ENCODE results near the gene APBB2.

The APBB2 gene

GRCh38 chr4:41098093-41099048 lies 116.0 kb downstream of the APBB2 start:
- DNase-seq (ENCODE audit: low read depth in 2 of 2): no peak

DNA sequence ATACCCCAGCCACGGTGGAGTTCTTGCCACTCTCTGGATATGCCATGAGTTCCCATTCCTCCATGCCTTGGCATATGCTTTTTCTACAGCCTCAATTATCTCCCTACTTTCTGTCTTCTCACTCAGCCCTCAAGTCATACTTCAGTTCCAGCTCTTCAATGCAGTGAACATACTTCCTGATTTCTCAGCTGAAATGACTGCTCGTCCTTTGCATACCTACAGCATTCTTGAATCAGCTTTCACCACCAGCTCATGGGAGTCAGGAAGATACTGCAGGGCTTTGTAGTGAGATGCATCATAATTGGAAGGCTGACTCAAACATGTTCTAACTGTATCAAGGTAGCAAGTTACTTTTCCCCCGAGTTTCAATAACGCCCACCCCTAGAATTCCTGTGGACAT lies 118.4 kb downstream of the APBB2 start:
- no peak for DNase-seq (ENCODE audit: low read depth in 2 of 2)

- no peak for DNase-seq (ENCODE audit: low read depth in 2 of 2)
Observed at GRCh38 chr4:41095192-41095872, 119.0 kb downstream of the APBB2 start.

DNA sequence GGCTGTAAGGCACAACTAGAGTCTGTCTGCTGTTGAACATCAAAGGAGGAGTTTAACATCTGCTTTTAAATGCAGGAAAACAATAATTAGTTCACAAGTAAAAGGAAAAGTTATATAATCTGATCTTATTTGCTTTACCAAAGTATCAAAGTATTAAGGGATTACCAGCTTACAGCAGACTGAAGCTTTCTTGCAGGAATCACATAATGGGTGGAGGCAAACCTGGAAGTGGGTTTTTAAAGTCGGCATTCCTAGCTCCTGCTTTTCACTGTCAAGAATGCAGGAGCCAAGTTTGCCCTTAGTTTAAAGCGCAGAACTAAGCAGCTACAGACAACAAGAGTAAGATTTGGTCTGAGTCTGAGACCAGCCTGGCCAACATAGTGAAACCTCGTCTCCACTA lies 122.2 kb downstream of the APBB2 start:
- no peak for DNase-seq (ENCODE audit: low read depth in 2 of 2)

DNA sequence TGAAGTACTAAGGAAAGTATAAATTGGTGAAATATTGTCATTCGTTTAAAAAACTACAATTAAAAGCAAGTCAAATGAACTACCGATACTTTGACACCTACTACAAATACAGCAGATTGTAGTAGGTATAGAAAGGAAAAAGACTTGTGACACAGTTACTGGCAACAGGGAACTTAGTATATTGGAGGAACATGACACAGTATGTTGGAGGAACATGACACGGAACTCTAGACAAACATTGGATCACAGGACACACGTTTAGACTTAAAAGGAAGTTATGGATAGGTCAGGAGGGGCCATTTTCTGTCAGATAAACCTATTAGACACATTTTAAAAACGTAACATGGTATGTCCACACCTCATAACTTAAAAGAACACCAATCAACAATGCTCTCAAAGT lies 132.5 kb downstream of the APBB2 start:
- no peak for DNase-seq (ENCODE audit: low read depth in 2 of 2)

DNA sequence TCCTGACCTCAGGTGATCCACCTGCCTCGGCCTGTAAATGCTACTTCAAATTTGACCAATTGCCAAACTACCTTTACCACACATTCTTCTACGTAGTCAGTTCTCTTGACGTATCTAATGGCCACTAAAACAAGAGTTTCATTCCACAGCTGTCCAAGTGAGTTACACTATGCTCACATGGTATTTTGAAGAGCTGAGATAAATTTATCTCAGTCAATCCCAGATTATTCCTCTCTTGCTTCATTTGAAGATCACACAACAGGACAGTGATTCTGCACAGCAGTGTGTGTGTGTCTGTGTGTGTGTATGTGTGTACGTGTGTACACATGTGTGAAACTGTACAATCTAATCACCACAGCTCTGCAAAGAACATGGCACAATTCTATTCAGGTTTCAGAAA lies 133.4 kb downstream of the APBB2 start:
- DNase-seq (ENCODE audit: low read depth in 2 of 2): no peak

GRCh38 chr4:41079881-41080560 lies 134.3 kb downstream of the APBB2 start:
- DNase-seq (ENCODE audit: low read depth in 2 of 2): no peak

DNA sequence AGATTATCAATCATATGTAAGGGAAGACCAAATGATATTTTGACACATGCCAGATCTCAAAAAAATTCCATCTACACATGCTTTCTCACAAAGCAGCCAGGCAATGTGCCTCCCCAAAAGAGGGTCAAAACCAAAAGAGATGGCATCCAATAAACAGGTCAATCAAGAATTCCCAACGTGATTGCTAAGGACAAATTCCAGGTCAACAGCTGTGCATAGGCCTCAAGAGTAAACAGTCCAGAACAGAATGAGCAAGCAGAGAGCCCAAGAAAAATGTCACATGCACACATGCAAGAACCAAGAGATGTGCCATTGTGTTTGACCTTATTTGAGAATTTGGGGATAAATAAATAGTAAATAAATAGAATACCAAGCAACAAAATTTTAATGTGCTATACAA lies 136.7 kb downstream of the APBB2 start:
- DNase-seq (ENCODE audit: low read depth in 2 of 2): no peak

DNA sequence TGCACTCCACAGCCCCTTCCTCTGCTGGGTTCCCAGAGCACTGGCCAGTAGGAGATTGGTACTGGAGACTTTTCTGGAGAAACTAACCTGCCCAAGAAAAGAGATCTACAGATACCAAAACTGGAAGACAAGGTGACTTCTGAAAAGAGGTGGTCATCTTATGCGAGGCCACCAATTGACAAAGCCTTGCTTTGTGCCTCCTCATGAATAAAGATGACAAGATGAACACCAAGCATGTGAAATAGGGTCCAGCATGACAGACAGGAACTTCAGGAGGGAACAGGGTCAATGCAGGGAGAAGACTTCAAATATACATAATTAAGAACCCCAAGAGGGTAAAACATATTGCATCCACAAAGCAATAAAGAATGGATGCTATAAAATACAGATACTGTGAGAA lies 137.9 kb downstream of the APBB2 start:
- no peak for DNase-seq (ENCODE audit: low read depth in 2 of 2)

GRCh38 chr4:41074215-41074614 lies 140.1 kb downstream of the APBB2 start:
- DNase-seq (ENCODE audit: low read depth in 2 of 2): no peak

- no peak for DNase-seq (ENCODE audit: low read depth in 2 of 2)
Observed at GRCh38 chr4:41072021-41072777, 142.1 kb downstream of the APBB2 start.

GRCh38 chr4:41070516-41071281 lies 143.6 kb downstream of the APBB2 start:
- no peak for DNase-seq (ENCODE audit: low read depth in 2 of 2)

GRCh38 chr4:41069838-41070237 lies 144.5 kb downstream of the APBB2 start:
- no peak for DNase-seq (ENCODE audit: low read depth in 2 of 2)

- DNase-seq (ENCODE audit: low read depth in 2 of 2): no peak
Observed at GRCh38 chr4:41069257-41069656, 145.1 kb downstream of the APBB2 start.

- no peak for DNase-seq (ENCODE audit: low read depth in 2 of 2)
Observed at GRCh38 chr4:41067369-41067768, 147.0 kb downstream of the APBB2 start.

GRCh38 chr4:41066049-41066448 lies 148.3 kb downstream of the APBB2 start:
- DNase-seq (ENCODE audit: low read depth in 2 of 2): no peak

DNA sequence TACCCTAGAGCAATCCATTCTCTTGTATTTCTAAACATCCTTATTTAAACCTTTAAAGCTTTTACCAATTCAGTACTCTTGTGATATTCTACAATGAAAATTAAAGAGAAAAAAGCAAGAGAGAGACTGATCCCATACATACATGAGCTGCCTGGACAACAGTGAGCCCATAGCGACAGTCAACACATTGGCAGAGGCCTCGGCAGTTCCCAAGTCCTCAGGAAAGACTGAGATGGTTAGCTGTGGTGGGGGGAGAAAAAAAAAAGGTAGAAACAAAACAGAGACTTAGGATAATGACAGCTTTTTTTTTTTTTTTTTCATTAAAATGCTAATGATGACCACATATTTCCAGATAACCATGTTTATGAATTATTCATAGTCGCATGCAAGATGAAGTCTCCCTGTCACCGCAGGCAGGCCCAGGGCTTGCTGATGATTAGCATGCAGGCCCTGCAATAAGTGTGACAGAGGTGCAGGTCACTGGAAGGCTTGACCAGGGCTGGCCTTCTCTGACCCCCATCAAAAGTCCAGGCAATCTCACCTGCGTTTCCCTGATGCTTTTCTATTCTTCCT lies 148.8 kb downstream of the APBB2 start:
- no peak for DNase-seq (ENCODE audit: low read depth in 2 of 2)

DNA sequence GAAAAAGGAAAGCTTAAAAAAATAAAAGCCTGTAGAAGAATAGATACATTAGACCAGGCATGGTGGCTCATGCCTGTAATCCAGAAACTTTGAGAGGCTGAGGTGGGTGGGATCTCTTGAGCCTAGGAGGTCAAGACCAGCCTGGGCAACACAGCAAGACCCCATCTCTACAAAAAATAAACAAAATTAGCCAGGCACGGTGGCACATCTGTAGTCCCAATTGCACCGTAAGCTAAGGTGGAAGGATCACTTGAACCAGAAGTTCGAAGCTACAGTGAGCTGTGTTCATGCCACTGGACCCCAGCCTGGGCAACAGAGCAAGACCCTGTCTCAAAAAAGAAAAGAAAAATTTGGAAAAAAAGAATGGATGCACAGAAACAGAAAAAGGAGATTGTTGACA lies 149.4 kb downstream of the APBB2 start:
- DNase-seq (ENCODE audit: low read depth in 2 of 2): no peak

GRCh38 chr4:41061482-41062185 lies 152.7 kb downstream of the APBB2 start:
- DNase-seq (ENCODE audit: low read depth in 2 of 2): no peak
